GM18520 (cell line): ENCODE data around the gene NDOR1.
"Not testable (repeated sequence)": the region's sequence is repeated elsewhere in the genome, so short reads cannot be mapped to it uniquely, and the experiment has no call there.

Experiments used
- ATAC-seq: cut with Tn5 transposase; IDR thresholded peaks from one replicate; pipeline ENCODE4 v1.9.1; 2021; ENCODE audit not compliant: unreplicated experiment

Gene NDOR1

DNA sequence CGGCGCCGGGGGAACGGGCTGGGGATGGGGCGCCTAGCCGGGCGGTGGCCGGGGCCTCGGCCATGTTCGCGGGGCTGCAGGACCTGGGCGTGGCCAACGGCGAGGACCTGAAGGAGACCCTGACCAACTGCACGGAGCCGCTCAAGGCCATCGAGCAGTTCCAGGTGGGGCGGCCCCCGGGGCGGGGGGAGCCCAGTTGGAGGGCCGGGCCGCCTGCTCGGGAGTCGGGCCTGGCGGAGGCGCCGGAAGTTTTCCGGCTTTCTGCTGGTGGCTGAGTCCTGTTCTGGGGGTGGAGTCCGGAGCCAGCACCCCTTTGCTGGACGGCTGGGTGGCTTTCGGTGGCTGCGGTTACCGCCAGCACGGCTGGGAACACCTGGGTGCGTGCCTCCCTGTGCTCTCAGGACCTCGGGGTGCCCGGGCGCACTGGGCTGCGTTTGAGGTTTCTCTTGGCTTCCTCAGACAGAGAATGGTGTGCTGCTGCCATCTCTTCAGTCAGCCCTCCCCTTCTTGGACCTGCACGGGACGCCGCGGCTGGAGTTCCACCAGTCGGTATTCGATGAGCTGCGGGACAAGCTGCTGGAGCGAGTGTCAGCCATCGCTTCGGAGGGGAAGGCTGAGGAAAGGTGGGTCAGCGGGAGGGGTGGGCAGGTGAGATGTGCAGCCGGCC lies 50.1 kb downstream of the NDOR1 start:
- ATAC-seq, result no peak

DNA sequence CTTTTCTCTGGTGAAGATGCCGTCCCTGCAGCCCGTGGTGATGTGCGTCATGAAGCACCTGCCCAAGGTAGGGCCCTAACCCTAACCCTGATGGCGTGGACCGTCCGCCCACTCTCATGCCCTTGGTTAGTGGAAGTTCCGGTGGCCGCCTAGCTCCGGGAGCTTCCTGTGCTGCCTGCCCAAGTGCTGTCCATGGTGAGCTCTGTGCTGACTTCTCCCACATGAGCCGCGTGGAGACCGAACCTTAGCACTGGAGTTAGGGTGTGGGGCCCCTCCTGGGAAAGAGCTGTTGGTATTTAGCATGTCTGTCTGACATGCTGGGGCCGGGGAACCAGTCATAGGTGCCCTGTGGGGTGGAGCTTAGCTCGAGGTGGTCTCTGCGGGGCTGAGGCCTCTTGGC lies 50.9 kb downstream of the NDOR1 start:
- no peak for ATAC-seq

DNA sequence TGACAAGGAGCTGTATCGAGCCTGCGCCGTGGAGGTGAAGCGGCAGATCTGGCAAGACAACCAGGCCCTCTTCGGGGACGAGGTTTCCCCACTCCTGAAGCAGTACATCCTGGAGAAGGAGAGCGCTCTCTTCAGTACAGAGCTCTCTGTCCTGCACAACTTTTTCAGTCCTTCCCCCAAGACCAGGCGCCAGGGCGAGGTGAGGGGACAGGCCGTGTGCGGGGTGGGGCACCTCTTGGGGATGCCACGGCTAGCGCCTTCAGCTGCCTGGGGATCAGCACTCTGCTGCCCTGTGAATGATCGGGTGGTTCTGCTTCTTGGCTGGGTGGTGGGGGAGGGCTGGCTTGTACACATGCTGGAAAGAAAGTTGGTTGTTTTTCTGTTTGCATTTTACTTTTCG lies 51.4 kb downstream of the NDOR1 start:
- no peak for ATAC-seq

DNA sequence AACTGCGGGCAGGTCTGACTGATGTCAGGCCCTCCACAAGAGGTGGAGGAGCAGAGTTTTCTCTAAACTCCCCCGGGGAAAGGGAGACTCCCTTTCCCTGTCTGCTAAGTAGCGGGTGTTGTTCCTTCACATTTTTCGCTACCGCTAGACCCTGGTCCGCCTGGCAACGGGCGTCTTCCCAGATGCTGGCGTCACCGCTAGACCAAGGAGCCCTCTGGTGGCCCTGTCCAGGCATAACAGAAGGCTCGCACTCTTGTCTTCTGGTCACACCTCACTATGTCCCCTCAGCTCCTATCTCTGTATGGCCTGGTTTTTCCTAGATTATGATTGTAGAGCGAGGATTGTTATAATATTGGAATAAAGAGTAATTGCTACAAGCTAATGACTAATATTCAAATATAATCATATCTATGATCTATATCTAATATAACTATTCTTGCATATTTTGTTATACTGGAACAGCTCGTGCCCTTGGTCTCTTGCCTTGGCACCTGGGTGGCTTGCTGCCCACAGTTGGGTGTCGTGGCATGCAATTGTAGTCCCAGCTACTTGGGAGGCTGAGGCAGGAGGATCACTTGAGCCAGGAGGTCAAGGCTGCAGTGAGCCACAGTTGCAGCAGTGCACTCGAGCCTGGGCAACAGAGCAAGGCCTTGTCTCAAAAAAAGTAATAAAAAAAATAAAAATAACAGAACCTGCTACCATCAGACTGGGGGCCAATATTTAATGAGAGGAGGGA lies 56.8 kb downstream of the NDOR1 start:
- ATAC-seq, result not testable (repeated sequence)

DNA sequence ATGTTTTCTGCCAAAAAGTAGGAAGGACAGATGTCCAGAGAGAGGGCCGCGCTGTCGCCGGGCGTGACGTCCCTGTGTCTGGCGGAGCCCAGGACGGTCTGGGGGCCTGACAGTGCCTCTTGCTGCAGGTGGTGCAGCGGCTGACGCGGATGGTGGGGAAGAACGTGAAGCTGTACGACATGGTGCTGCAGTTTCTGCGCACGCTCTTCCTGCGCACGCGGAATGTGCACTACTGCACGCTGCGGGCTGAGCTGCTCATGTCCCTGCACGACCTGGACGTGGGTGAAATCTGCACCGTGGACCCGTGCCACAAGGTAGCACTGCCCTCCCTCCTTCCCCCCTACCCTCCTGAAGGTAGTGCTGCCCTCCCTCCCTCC lies 57.4 kb downstream of the NDOR1 start:
- ATAC-seq, result no peak

DNA sequence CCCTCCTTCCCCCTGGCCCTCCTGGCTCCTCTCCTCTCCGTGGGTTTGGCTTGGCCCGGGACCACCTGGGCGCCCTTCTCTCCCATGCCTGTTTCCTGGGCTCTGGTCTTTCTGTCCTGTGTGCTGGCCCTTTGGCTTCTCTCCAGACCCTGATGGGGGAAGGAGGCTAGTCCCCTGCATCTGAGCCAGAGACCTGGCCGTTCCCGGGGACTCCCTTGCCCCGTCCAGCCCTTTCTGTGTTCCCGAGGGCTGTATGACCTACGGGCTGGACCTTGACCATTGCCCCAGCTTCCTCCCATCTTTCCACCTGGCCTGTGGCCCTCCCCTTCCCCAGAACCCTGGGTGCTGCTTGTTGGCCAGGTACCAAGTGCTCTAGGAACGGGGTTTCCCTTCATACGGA lies 58.0 kb downstream of the NDOR1 start:
- no peak for ATAC-seq

DNA sequence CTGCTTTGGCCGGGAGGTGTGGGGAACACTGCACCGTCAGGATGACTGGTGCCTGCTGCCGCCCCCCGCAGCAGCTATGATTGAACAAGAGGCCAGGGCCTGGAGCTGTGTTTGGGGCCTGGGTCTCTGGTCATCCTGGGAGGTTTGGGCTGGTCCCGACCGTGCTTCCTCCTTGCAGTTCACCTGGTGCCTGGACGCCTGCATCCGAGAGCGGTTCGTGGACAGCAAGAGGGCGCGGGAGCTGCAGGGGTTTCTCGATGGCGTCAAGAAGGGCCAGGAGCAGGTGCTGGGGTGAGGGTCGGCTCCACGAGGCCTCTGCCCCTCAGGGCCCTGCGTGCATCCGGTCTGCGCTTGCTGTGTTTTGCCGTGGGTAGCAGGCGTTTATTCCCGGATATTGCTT lies 58.6 kb downstream of the NDOR1 start:
- ATAC-seq, result no peak

DNA sequence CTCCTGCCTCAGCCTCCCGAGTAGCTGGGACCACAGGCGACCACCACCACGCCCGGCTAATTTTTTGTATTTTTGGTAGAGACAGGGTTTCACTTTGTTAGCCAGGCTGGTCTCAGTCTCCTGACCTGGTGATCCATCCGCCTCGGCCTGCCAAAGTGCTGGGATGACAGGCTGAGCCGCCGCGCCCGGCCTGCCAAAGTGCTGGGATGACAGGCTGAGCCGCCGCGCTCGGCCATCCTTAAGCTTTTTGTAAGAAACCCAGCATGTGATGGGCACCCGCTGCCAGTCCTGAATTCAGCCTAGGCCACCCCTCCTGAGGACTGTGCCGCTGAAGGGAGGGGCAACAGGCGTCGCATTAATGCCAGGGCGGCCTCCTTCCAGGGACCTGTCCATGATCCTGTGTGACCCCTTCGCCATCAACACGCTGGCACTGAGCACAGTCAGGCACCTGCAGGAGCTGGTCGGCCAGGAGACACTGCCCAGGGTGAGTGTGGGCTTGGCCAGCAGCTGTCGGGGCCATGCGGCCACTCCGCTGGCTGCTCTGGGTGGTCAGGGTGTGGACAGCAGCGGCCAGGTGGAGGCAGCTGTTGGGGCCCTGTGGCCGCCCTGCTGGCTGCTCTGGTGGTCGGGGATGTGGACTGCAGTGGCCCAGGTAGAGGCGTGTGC lies 60.1 kb downstream of the NDOR1 start:
- ATAC-seq, result no peak

DNA sequence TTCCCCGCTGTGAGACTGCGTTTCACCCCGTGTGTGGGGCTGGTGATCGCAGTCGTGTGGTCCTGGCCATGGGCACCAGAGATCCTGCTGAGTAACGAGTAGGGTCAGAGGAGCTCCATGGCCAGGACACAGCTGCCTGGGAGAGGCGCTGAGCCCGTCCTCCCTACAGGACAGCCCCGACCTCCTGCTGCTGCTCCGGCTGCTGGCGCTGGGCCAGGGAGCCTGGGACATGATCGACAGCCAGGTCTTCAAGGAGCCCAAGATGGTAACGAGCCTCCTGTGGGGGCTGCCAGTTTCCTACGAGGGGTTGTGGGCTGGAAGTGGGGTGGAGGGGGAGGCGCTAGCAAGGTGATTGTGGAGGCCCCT lies 60.6 kb downstream of the NDOR1 start:
- no peak for ATAC-seq
